IMR-90 (cell line): ENCODE data around the gene DDC. TPM values are rescaled to one million over a fixed set of nuclear protein-coding genes. Genes with fewer than 3 reads are reported as not detected.

Experiments
- ATAC-seq: fragments of 200-7000 bp; cut with Tn5 transposase; 2 replicates; pipeline ENCODE4 v1.9.1; 2020; ENCODE audit warnings: low read depth, mild to moderate bottlenecking, moderate library complexity
- BruUV-seq: library from RNA; stranded (reverse); fragments of 400-500 nt; replicated peaks from 2 replicates; lab custom pipeline; 2021; lab: Mats Ljungman, UMichigan
- CTCF ChIA-PET: fragments of 300-600 bp; formaldehyde crosslinking; extraction: SDS; loops from one replicate; lab custom pipeline; 2021; ENCODE audit warnings: antibody characterized with exemption; lab: Yijun Ruan, JAX
- POLR2A ChIA-PET: fragments of 300-600 bp; sonication (Branson Sonifier 250); formaldehyde crosslinking; loops from one replicate; lab custom pipeline; 2022; ENCODE audit warnings: antibody characterized with exemption; ENCODE audit not compliant: unreplicated experiment; lab: Charles Lee
- DNase-seq: peaks from one replicate; pipeline ENCODE4 v3.0.0; 2013
- H2AFZ ChIP-seq: replicated peaks from 2 replicates; pipeline ENCODE3; 2013; ENCODE audit warnings: low read length, mild to moderate bottlenecking; ENCODE audit not compliant: poor library complexity
- H2AK5ac ChIP-seq: 2 replicates; pipeline ENCODE4 v1.6.1; 2013; ENCODE audit warnings: low read depth, low read length, inconsistent platforms
- H2AK9ac ChIP-seq: replicated peaks from 2 replicates; pipeline ENCODE3; 2013; ENCODE audit warnings: mild to moderate bottlenecking, low read depth, low read length, moderate library complexity; ENCODE audit not compliant: poor library complexity
- H2BK120ac ChIP-seq: 2 replicates; pipeline ENCODE4 v1.6.1; 2013; ENCODE audit warnings: low read depth, low read length, inconsistent platforms
- H2BK15ac ChIP-seq: 3 replicates; pipeline ENCODE4 v1.6.1; 2013; ENCODE audit warnings: low read depth, low read length, inconsistent platforms
- H2BK20ac ChIP-seq: 2 replicates; pipeline ENCODE4 v1.6.1; 2013; ENCODE audit warnings: low read depth, mild to moderate bottlenecking, inconsistent platforms, low read length, moderate library complexity
- H2BK5ac ChIP-seq: 2 replicates; pipeline ENCODE4 v1.6.1; 2013; ENCODE audit warnings: mild to moderate bottlenecking, low read depth, low read length, inconsistent platforms; ENCODE audit not compliant: poor library complexity, severe bottlenecking
- H3K14ac ChIP-seq: replicated peaks from 2 replicates; pipeline ENCODE4 v1.6.1; 2013; ENCODE audit warnings: low read depth, low read length, inconsistent platforms
- H3K18ac ChIP-seq: 2 replicates; pipeline ENCODE4 v1.6.1; 2013; ENCODE audit warnings: low read depth, low read length, control low read depth
- H3K23ac ChIP-seq: 2 replicates; pipeline ENCODE4 v1.6.1; 2013; ENCODE audit warnings: low read depth, low read length, inconsistent platforms
- H3K27ac ChIP-seq: 2 replicates; pipeline ENCODE4 v1.5.1; 2013; ENCODE audit warnings: mild to moderate bottlenecking, control low read depth, low read length; ENCODE audit not compliant: insufficient read depth
- H3K27me3 ChIP-seq: 2 replicates; pipeline ENCODE4 v1.6.1; 2013; ENCODE audit warnings: low read length; ENCODE audit not compliant: control insufficient read depth, insufficient read depth
- H3K36me3 ChIP-seq: 2 replicates; pipeline ENCODE4 v1.6.1; 2013; ENCODE audit warnings: low read length, mixed read lengths; ENCODE audit not compliant: control insufficient read depth, insufficient read depth
- H3K4ac ChIP-seq: 2 replicates; pipeline ENCODE4 v1.6.1; 2013; ENCODE audit warnings: low read depth, low read length, inconsistent platforms
- H3K4me1 ChIP-seq: 2 replicates; pipeline ENCODE4 v1.6.1; 2013; ENCODE audit warnings: low read length, mixed read lengths; ENCODE audit not compliant: control insufficient read depth, insufficient read depth
- H3K4me2 ChIP-seq: 2 replicates; pipeline ENCODE4 v1.6.1; 2013; ENCODE audit warnings: low read depth, mild to moderate bottlenecking, control low read depth, low read length, moderate library complexity
- H3K4me3 ChIP-seq: 2 replicates; pipeline ENCODE4 v1.5.1; 2013; ENCODE audit warnings: low read depth, mild to moderate bottlenecking, control low read depth, low read length, moderate library complexity; ENCODE audit not compliant: insufficient read depth
- H3K56ac ChIP-seq: 2 replicates; pipeline ENCODE4 v1.6.1; 2013; ENCODE audit warnings: low read length, inconsistent platforms; ENCODE audit not compliant: insufficient read depth; ENCODE audit errors: extremely low read depth
- H3K79me1 ChIP-seq, 2 experiments: 2 replicates each; pipeline ENCODE4 v1.6.1; 2013; ENCODE audit warnings: low read length in 2 of 2, inconsistent platforms in 1 of 2, low read depth in 1 of 2
- H3K9ac ChIP-seq: 2 replicates; pipeline ENCODE4 v1.6.1; 2013; ENCODE audit warnings: low read depth, low read length, control low read depth
- H3K9me1 ChIP-seq: 2 replicates; pipeline ENCODE4 v1.6.1; 2013; ENCODE audit warnings: low read length, inconsistent platforms; ENCODE audit not compliant: insufficient read depth
- H3K9me3 ChIP-seq: 2 replicates; pipeline ENCODE4 v1.6.1; 2013; ENCODE audit warnings: low read length; ENCODE audit not compliant: control insufficient read depth, insufficient read depth
- H4K20me1 ChIP-seq: 2 replicates; pipeline ENCODE4 v1.6.1; 2013; ENCODE audit warnings: low read length, inconsistent platforms; ENCODE audit not compliant: insufficient read depth
- H4K5ac ChIP-seq: 2 replicates; pipeline ENCODE4 v1.6.1; 2013; ENCODE audit warnings: mild to moderate bottlenecking, low read depth, low read length, control low read depth
- H4K8ac ChIP-seq, 2 experiments: 2 replicates each; pipeline ENCODE4 v1.6.1; 2013; ENCODE audit warnings: low read depth in 2 of 2, low read length in 2 of 2, control low read depth in 1 of 2, inconsistent platforms in 1 of 2
- H4K91ac ChIP-seq: 2 replicates; pipeline ENCODE4 v1.6.1; 2013; ENCODE audit warnings: low read depth, low read length, inconsistent platforms; ENCODE audit not compliant: insufficient read depth
- MAFK ChIP-seq: IDR thresholded peaks from 2 replicates; pipeline ENCODE4 v1.6.1; 2012; ENCODE audit warnings: low read depth, low read length, improper control_type of control experiment
- MAZ ChIP-seq: IDR thresholded peaks from 2 replicates; pipeline ENCODE4 v1.6.1; 2012; ENCODE audit warnings: low read depth, mild to moderate bottlenecking, low read length, improper control_type of control experiment, moderate library complexity, borderline replicate concordance
- WGBS, 2 experiments: methylation state at CpG; one replicate each; pipeline versions ENCODE4 v1.1.5 to v1.1.7; 2013; ENCODE audit warnings: missing lambda C conversion rate in 2 of 2; ENCODE audit not compliant: insufficient read length in 1 of 2; ENCODE audit errors: extremely low coverage in 2 of 2; 5-methylcytosine and 5-hydroxymethylcytosine counted together
- dilution Hi-C: fragments of 300-500 bp; cut with HindIII; formaldehyde crosslinking; loops from one replicate; pipeline ENCODE4 v1.14.3; 2018; ENCODE audit warnings: low sequenced_read_pairs; ENCODE audit not compliant: unreplicated experiment
- in situ Hi-C: fragments of 300-500 bp; cut with MboI; formaldehyde crosslinking; loops from 3 replicates; pipeline ENCODE4 v1.14.3; 2019; ENCODE audit warnings: low sequenced_read_pairs, inconsistent platforms, mixed read lengths
- intact Hi-C: fragments of 100-400 bp; cut with micrococcal nuclease; formaldehyde crosslinking; loops from 2 replicates; pipeline ENCODE4 v1.10.0; 2022
- polyA plus RNA-seq, 3 experiments: library from polyadenylated mRNA; depleted of rRNA; stranded (reverse); fragments of >200 nt; gene quantifications; 2 replicates each; pipeline ENCODE4 v1.2.3, GENCODE V29; 2012; ENCODE audit warnings: low replicate concordance in 1 of 3
- total RNA-seq: library from RNA; depleted of rRNA; stranded (reverse); fragments of >200 nt; gene quantifications from 2 replicates; pipeline ENCODE4 v1.2.3, GENCODE V29; 2012
- TF ChIP-seq, protein P1 (sequence below): fragments of 150-350 bp; IDR thresholded peaks from 2 replicates; pipeline ENCODE4 v1.6.1; 2016; ENCODE audit warnings: low read depth, mild to moderate bottlenecking, low read length, moderate library complexity, borderline replicate concordance

DDC gene
- total and polyA plus RNA-seq, 2 of the 4 experiments (the other 2 are of a cell fraction), result not detected

DNA sequence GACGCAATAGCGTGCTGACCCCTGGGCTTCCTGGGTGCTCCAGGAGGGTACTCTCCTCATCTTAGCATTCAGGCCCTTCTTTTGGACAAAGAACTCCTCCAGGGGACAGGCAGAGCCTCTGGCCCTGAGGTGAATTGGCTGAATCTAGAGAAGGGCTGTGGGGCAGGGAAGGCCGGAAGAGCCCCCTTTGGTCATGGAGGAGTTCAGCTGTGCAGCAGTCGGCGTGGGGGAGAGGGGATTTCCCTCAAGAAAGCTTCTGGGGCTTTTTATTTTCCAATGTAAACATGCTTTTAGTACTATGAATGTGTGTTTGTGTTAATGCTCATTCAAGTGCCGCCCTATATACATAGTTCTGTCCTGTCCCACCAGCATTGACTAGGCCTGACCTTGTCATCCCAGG is 153.9 kb downstream of the DDC start:
- no peak overlapping the region for H3K9ac ChIP-seq
- intact Hi-C loops, result no loop called here
- H4K8ac ChIP-seq, result no peak overlapping the region
- peaks cover 3% of the 10 kb centered on the region for H3K27me3 ChIP-seq
- no peak for DNase-seq
- H2BK20ac ChIP-seq, result no peak overlapping the region
- no peak overlapping the region for H3K4me3 ChIP-seq
- no peak overlapping the region for H4K5ac ChIP-seq
- no peaks in the 10 kb centered on the region for H3K9me3 ChIP-seq
- H3K23ac ChIP-seq, result no peak overlapping the region
- POLR2A ChIA-PET, result no interaction called here
- no peak overlapping the region for H2BK15ac ChIP-seq
- no peak for TF ChIP-seq MAZ
- TF ChIP-seq MAFK, result no peak
- TF ChIP-seq, protein P1, sequence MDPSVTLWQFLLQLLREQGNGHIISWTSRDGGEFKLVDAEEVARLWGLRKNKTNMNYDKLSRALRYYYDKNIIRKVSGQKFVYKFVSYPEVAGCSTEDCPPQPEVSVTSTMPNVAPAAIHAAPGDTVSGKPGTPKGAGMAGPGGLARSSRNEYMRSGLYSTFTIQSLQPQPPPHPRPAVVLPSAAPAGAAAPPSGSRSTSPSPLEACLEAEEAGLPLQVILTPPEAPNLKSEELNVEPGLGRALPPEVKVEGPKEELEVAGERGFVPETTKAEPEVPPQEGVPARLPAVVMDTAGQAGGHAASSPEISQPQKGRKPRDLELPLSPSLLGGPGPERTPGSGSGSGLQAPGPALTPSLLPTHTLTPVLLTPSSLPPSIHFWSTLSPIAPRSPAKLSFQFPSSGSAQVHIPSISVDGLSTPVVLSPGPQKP, result no peak
- in situ Hi-C loops, result no loop called here
- no peak overlapping the region for H4K91ac ChIP-seq
- ATAC-seq, result no peak
- no peak overlapping the region for H2AFZ ChIP-seq
- CTCF ChIA-PET, result no interaction called here
- no peaks in the 10 kb centered on the region for H4K20me1 ChIP-seq
- H2AK5ac ChIP-seq, result no peak overlapping the region
- no peak overlapping the region for H2BK5ac ChIP-seq
- H3K27ac ChIP-seq, result no peak overlapping the region
- no peak overlapping the region for H3K4me2 ChIP-seq
- no peaks in the 10 kb centered on the region for H3K36me3 ChIP-seq
- dilution Hi-C loops, result no loop called here
- no peaks in the 10 kb centered on the region for H3K9me1 ChIP-seq
- no peak overlapping the region for H3K14ac ChIP-seq
- H3K18ac ChIP-seq, result no peak overlapping the region
- H2BK120ac ChIP-seq, result no peak overlapping the region
- no peak overlapping the region for H2AK9ac ChIP-seq
- H3K56ac ChIP-seq, result no peak overlapping the region
- WGBS, 2 experiments, result no CpG with 5 or more reads among the region's 6 CpGs
- H3K4me1 ChIP-seq, result no peaks in the 10 kb centered on the region
- BruUV-seq, result no TSS peak
- no peak overlapping the region for H3K4ac ChIP-seq
- no peaks in the 10 kb centered on the region for H3K79me1 ChIP-seq
